GM18499 (cell line): ENCODE results near the gene CORO2B.

Experiments
- ATAC-seq: cut with Tn5 transposase; IDR thresholded peaks from one replicate; pipeline ENCODE4 v1.9.1; 2021; ENCODE audit warnings: moderate number of reproducible peaks; ENCODE audit not compliant: insufficient read depth, unreplicated experiment

Gene CORO2B, protein sequence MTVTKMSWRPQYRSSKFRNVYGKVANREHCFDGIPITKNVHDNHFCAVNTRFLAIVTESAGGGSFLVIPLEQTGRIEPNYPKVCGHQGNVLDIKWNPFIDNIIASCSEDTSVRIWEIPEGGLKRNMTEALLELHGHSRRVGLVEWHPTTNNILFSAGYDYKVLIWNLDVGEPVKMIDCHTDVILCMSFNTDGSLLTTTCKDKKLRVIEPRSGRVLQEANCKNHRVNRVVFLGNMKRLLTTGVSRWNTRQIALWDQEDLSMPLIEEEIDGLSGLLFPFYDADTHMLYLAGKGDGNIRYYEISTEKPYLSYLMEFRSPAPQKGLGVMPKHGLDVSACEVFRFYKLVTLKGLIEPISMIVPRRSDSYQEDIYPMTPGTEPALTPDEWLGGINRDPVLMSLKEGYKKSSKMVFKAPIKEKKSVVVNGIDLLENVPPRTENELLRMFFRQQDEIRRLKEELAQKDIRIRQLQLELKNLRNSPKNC

DNA sequence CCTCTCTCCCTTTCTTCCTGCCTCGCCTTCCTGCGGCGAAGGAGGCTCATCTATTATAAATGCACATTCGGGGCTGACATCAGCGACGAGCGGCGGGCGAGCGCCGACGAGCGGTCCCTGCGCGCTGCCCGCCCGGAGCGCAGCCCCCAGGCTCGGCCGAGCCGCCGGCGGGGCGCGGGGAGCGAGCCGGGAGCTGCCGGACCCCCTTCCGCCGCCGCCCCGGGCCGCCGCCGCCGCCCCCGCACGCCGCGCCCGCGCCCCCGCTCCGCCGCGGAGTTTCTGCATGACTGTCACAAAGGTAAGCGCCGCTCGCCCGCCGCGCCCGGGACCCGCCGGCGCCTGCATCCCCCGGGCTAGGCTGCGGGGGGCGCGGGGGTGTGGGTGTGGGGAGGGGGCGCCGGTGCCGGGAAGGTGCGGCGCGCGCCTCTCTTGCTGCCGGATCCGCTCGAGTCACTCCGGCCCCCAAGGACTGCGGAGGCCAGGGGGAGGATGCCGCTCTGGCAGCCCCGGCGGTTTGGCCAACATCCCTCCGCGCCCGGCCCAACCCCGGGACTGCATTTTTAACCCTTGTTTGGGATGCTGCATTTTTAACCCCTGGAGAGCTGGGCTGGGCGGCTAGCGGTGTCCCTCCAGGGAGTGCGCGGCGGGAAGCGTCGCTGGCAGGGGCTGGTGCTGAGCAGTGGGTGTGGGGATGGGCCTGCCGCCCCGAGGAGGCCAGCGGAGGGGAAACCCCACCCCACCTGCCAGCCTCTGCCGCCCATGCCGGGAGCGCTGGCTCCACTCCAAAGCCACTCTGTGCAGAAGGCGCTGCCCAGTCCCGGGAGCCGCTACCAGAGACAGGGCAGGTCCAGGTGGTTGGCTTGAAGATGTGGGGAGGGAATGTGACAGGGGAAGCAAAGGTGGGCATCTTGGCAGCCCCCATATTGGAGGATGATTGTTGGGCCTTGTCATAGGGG lies at the start of gene CORO2B:
Gene CORO2B, plus strand, starts transcription at position 14 of the 956 bp plus-strand sequence. Its CDS starts 270 bp downstream, at position 284.
- ATAC-seq, result no peak

- no peak for ATAC-seq
Observed at GRCh38 chr15:68531387-68532179, 47.2 kb upstream of the CORO2B start.

GRCh38 chr15:68536331-68537095 lies 42.3 kb upstream of the CORO2B start:
- no peak for ATAC-seq

DNA sequence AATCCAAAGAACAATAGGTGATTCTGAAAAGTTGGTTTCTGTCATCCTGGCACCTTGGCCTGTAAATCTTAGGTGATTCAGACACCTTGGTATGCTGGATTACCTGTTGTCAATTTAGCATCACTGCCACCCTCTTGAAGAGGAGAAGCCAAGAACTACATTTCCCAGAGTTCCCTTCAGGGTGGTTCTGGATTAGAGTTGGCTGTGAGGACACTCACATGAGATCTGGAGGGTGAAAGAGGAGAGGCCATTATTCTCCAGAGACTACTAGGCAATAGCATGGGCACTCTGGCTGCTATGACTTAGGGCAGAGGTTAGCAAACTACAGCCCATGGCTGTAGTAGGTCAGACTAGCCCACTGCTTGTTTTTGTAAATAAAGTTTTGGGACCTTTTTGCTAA lies 41.7 kb upstream of the CORO2B start:
- no peak for ATAC-seq

DNA sequence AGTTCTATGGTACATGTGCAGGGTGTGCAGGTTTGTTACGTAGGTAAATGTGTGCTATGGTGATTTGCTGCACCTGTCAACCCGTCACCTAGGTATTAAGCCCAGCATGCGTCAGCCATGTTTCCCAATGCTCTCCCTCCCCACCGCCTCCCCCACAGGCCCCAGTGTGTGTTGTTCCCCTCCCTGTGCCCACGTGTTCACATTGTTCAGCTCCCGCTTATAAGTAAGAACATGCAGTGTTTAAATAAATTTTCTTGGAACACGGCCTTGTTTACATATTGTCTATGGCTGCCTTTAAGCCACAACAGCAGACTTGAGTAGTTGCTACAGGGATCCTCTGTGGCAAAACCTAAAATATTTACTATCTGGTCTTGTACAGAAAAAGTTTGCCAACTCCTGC lies 41.3 kb upstream of the CORO2B start:
- ATAC-seq, result no peak

DNA sequence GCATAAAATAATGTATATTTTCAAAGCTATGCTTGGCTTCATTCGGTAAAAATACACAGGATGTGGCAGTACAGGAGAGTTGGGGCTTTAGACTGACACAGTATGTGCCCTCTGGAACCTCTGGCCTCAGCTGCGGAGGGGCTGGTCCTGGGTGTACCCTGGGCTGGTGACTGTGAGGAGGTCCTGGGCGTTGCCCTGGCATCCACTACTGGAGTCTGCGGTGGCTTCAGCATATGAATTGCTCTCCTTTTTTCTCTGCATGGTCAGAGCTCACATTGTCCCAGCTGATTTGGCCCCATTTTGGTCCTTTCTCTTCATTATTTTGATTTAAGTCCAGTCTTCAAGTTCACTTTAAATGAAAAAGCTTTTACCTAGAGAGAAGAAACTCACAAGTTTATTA lies 40.5 kb upstream of the CORO2B start:
- ATAC-seq, result no peak

GRCh38 chr15:68541743-68542142 lies 37.0 kb upstream of the CORO2B start:
- no peak for ATAC-seq

GRCh38 chr15:68542348-68542747 lies 36.4 kb upstream of the CORO2B start:
- ATAC-seq, result no peak

GRCh38 chr15:68542771-68543164 lies 36.0 kb upstream of the CORO2B start:
- no peak for ATAC-seq

DNA sequence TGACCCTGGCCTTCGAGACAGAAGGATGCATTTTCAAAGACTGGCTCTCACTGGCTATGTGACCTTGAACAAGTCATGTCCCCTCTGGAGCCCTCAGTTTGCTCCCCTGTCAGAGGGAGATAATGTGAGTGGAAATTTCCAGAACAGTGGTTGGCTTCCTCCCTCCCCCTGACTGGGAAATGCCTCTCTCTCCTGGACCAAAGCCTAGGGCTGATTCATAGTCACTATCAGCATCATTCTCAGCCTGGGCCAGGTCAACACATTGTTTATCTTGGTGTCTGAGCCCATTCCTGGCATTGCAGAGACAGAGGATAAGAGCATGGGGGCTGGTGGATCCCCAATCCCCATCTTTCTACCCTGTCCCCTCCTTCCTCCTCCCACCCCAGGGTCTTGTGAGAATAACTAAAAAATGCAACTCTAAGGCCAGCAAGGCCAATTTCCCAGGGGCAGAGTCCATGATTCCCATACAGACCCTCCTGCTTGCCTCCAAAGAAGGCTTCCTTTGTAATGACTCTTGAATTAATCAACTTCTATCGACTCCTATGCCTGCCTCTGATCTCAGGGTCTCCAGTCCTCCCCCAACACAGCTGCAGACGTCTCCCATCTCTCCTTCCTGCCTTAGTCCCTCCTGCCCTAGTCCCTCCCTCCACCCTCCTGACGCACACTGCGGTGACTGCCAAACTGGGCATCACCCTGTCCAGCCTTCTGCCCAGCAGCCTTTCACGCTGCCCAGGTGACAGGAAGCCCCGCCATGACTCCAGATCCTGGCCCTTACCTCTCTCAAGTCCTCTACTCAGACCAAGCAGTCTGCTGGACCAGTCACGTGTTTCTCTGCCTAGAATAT lies 35.4 kb upstream of the CORO2B start:
- ATAC-seq, result no peak

GRCh38 chr15:68546318-68546717 lies 32.5 kb upstream of the CORO2B start:
- ATAC-seq, result no peak

DNA sequence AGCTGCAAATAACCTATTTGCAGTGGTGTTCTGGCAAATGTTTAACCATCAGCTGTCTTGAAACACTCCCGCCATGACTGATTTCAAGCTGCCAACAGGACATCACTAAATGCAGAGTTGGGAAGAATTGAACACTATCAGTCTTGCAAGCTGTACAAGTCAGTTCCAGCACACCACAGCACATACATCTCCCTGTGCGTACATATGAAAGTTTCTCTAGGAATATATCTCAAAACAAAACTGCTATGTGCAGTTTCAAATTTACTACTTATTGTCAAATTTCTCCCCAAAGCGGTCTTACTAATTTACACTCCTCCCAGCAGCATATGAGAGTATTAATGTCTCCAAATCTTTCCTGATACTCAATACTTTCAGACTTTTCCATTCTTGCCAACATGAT lies 30.4 kb upstream of the CORO2B start:
- no peak for ATAC-seq

DNA sequence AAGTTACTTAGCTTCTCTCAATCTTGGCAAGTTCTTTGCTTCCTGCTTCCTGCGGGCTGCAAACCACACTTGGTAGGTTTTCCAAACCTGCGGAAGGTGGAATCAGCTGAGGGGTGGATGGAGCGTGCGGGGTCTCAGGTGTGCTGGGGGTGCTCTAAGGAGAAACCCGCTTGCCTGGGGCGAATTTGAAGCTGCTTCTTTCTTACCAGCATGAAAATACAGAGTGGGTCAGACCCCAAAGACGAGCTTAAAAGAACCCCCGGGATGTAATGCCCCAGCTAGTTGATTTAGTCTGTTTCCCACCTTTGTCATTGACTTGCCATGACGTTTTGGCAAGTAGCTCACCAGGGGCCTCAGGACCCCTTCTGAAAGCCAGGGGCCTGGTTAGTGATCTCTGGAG lies 28.8 kb upstream of the CORO2B start:
- ATAC-seq, result no peak

DNA sequence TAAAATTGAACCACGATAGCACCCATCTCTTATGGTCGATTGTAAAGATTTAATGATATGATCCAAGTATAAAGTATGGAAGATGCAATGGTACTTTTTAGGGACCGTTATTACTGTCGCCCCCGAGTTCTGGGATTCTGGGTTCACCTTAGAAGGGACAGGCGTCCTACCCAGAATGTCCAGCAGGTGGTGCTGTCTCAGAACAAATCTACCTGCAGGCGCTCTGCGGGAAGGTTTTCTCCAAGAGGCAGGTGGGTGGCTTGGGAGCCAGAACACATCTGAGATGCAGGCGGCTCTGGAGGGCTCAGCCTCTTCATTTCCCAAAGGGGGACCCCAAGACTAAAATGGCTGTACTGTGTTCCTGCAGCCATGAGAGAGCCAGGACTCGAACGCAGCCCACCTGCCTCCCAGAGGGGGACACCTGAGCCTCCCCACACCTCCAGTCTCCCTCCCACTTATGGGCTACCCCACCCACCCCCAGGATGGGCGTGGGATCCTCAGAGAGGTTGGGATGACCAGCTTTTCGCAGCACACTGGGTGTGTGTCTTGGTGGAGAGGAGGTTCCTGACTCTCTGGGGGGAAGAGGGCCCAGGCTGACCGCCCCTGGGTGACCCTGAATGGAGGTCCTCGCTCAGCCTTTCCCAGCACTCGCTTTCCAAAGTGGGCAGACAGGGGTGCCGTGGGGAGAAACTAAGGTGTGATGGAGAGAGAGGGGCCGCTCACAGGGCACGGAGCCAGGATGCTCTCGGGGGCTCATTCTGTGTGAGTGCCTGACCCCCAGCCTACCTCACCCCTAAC lies 28.1 kb upstream of the CORO2B start:
- ATAC-seq, result no peak

DNA sequence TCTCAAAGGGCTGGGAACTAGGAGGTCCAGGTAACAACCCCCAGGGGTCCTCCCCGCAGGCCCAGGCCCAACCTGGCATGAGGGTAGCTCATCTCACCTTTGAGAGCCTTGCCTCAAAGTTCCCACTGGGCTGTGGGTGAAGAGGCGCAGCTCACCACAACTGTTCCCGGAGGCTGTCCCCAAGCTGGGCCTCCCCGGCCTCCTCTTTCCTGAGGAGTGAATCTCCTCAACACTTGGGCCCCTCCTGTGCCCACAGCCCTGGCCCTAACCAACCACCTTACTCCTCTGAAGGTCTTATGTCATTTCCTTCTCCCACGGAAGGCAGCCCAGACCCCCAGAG lies 27.5 kb upstream of the CORO2B start:
- no peak for ATAC-seq

DNA sequence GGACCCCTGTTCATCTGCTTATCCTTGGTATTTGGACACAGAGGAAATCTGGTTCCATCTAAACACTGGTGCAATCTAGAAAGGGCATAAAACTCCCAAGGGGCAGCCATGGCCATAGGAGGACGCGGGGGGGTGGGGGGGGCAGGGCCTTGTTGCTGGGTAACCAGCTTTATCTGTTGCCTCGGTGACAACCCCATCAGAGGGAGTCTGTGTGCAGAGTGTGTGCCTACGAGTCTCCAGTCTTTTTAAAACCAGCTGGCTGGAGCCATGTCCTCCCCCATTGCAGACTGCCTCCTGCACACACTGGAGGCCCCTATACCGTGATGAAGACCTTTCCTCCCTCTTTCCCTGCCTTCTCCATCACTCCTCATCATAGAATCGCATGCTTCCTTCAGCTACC lies 26.4 kb upstream of the CORO2B start:
- ATAC-seq, result no peak

DNA sequence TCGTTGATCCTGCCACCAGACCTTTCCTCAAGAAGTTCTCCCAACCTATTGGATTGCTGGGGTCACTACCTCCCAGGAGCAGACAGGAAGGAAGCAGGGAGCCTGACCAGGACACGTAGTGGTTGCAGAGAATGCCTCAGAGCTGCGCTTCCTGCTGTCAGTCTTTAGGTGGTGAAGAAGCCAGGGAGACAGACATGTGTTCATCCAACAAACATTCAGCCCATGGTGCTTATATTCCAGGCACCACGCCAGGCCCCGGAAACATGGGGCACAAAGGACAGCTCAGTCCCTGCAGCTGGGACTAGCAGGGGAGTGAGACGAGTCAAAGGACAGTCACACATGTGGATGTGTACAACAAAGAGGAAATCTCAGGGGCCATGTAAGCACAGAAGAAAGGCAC lies 26.0 kb upstream of the CORO2B start:
- ATAC-seq, result no peak

DNA sequence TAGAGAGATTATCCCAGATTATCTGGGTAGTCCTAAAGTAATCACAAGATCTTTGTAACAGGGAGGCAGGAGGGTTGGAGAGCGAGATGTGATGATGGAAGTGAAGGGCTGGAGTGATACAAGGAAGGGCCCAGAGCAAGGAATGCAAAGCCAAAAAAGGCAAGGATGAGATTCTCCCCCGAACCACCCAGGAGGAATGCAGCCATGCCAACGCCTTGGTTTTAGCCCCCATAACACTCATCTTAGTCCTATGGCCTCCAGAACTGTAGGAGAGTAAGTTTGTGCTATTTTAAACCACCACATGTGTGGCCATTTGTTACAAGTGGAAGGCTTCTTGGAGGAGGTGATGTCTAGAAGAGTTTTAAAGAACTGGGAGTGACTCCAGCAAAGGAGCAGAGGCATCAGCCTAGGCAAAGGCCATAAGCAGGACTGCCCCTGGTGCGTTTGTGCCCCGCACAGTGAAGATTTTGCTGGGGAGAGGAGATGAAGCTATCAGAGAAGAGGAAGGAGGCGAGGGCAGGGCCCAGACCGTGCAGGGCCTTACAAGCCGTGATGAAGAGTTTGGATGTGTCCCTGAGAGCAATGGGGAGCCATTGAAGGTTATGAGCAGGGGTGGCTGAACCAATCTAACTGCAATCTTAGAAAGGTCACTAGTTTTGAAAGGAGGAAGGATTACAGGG lies 25.3 kb upstream of the CORO2B start:
- ATAC-seq, result no peak
